Ovary (tissue), 3 donors: ENCODE data around the gene ABCA10.
"Not testable (repeated sequence)": the region's sequence is repeated elsewhere in the genome, so short reads cannot be mapped to it uniquely, and the experiment has no call there.

Experiments used
- CTCF ChIP-seq, 3 donors: fragments of 450-650 bp in 2 of 3; fragments of 200-600 bp in 1 of 3; IDR thresholded peaks; one replicate each; pipeline versions ENCODE4 v1.5.1 to v1.8.0; 2016 to 2022; ENCODE audit warnings: antibody characterized with exemption in 3 of 3, mild to moderate bottlenecking in 1 of 3
- EP300 ChIP-seq: sonication (generic); formaldehyde crosslinking; IDR thresholded peaks from one replicate; pipeline ENCODE4 v1.6.1; 2017; ENCODE audit warnings: antibody characterized with exemption
- donor health status: DM: no; HTN: no; CAD: no.

- TF ChIP-seq CTCF (IDR thresholded peaks at IDR 0.05); EP300: not testable (repeated sequence)
Observed at GRCh38 chr17:69276279-69276678, 47.7 kb upstream of the ABCA10 start.
